Kidney (tissue), 14 donors: ENCODE data around the gene ZBTB43. TPM values are rescaled to one million over a fixed set of nuclear protein-coding genes. Genes with fewer than 3 reads are reported as not detected.

Experiments used
- DNase-seq, 5 donors: peaks; one replicate each; pipeline ENCODE4 v3.0.0-alpha.2; 2013 to 2020
- FAIRE-seq: peaks from 2 replicates; lab custom pipeline; 2012; peaks lifted over from hg19 to GRCh38; lab: Jason Lieb, UNC
- H3K27ac ChIP-seq, 2 donors: one replicate each; pipeline ENCODE4 v1.7.0; 2013; ENCODE audit warnings: low read depth in 2 of 2, low read length in 2 of 2, inconsistent platforms in 1 of 2
- H3K27me3 ChIP-seq: one replicate; pipeline ENCODE4 v1.7.1; 2013; ENCODE audit warnings: low read length, inconsistent platforms; ENCODE audit not compliant: control insufficient read depth, insufficient read depth
- H3K36me3 ChIP-seq, 3 donors: one replicate each; pipeline versions ENCODE4 v1.7.0 to v1.7.1; 2013; ENCODE audit warnings: low read length in 3 of 3, control low read depth in 1 of 3, inconsistent platforms in 1 of 3; ENCODE audit not compliant: insufficient read depth in 3 of 3, control insufficient read depth in 2 of 3
- H3K4me1 ChIP-seq, 3 donors: one replicate each; pipeline versions ENCODE4 v1.7.0 to v1.7.1; 2013; ENCODE audit warnings: low read length in 3 of 3, inconsistent platforms in 1 of 3, low read depth in 1 of 3; ENCODE audit not compliant: control insufficient read depth in 2 of 3, insufficient read depth in 2 of 3
- H3K4me3 ChIP-seq, 3 donors: one replicate each; pipeline versions ENCODE4 v1.7.0 to v1.8.1; 2013; ENCODE audit warnings: low read length in 3 of 3, control low read depth in 1 of 3, inconsistent platforms in 1 of 3
- H3K9ac ChIP-seq, 3 donors: one replicate each; pipeline versions ENCODE4 v1.7.0 to v1.7.1; 2013; ENCODE audit warnings: low read length in 3 of 3, control low read depth in 1 of 3, inconsistent platforms in 1 of 3
- H3K9me3 ChIP-seq, 3 donors: one replicate each; pipeline versions ENCODE4 v1.7.0 to v1.7.1; 2013; ENCODE audit warnings: low read length in 3 of 3, control low read depth in 1 of 3, inconsistent platforms in 1 of 3; ENCODE audit not compliant: control insufficient read depth in 2 of 3, insufficient read depth in 1 of 3
- CTCF ChIP-seq: IDR thresholded peaks from 3 replicates; pipeline ENCODE4 v1.5.1; 2012; ENCODE audit warnings: mild to moderate bottlenecking, moderate library complexity, borderline replicate concordance; ENCODE audit not compliant: insufficient read depth; ENCODE audit errors: extremely low read depth
- intact Hi-C: fragments of 100-400 bp; cut with DNase I; formaldehyde crosslinking; loops from one replicate; pipeline ENCODE4 v1.11.1; 2022
- polyA plus RNA-seq: library from polyadenylated mRNA; stranded (reverse); fragments of 350-450 nt; fragmentation: Illumina TruSeq; extraction: RNeasy Lipid Tissue Mini Kit (QIAGEN cat#74804); gene quantifications from one replicate; pipeline ENCODE4 v1.2.3, GENCODE V29; 2014; ENCODE audit warnings: low read depth, low replicate concordance; ENCODE audit not compliant: insufficient read depth
- total RNA-seq: library from RNA; stranded (reverse); fragmentation: NEBNext Ultra II Directional; extraction: Animal tissue kit (Norgen Biotek cat#: 25700); gene quantifications from one replicate; pipeline ENCODE4 v1.2.1, GENCODE V29; 2021
- donor health status: control.
- donor health status: control.
- donor health status: control.
- donor health status: control.
- donor health status: control.
- donor health status: DM: yes; HTN: yes; CAD: no.
- donor health status: Normal renal cell carcinoma (clear cell type).

Gene ZBTB43
- total and polyA plus RNA-seq, 2 donors from 2014 or later, result 6.6 to 18.8 TPM

GRCh38 chr9:126880947-126881332, 76.1 kb downstream of the ZBTB43 start:
- Histone ChIP-seq H3K9me3 (no peaks in the 10 kb centered on the region), H3K4me3 (no peak overlapping the region), H3K27ac (no peak overlapping the region), H3K36me3 (peaks cover 5 to 17% (median 10%) of the 10 kb centered on the region in 3 donors), H3K4me1 (peaks cover 0 to 10% (median 6%) of the 10 kb centered on the region in 3 donors), H3K27me3 (no peaks in the 10 kb centered on the region), H3K9ac (no peak overlapping the region)
- TF ChIP-seq CTCF, result no peak
- DNase-seq (no peak), FAIRE-seq (no peak)
- intact Hi-C loops, result no loop called here

- Histone ChIP-seq H3K27ac (no peak overlapping the region), H3K9ac (no peak overlapping the region), H3K36me3 (peaks cover 5 to 17% (median 10%) of the 10 kb centered on the region in 3 donors), H3K4me1 (peaks cover 0 to 10% (median 6%) of the 10 kb centered on the region in 3 donors), H3K9me3 (no peaks in the 10 kb centered on the region), H3K27me3 (no peaks in the 10 kb centered on the region), H3K4me3 (no peak overlapping the region)
- no peak for TF ChIP-seq CTCF
- FAIRE-seq (no peak), DNase-seq (no peak)
- intact Hi-C loops, result no loop called here
Measured at GRCh38 chr9:126882746-126883145, 77.9 kb downstream of the ZBTB43 start.

GRCh38 chr9:126883636-126884035, 78.8 kb downstream of the ZBTB43 start:
- peak overlapping the region in 1 of 3 donors; percentile 26 for H3K9ac ChIP-seq
- no peaks in the 10 kb centered on the region for H3K9me3 ChIP-seq
- DNase-seq (peak in 3 of 5 donors; percentile 26 to 69 (median 49)), FAIRE-seq (no peak)
- TF ChIP-seq CTCF, result no peak
- H3K4me3 ChIP-seq, result no peak overlapping the region
- no peak overlapping the region for H3K27ac ChIP-seq
- intact Hi-C loops, result no loop called here
- H3K4me1 ChIP-seq, result peaks cover 0 to 10% (median 6%) of the 10 kb centered on the region in 3 donors
- H3K27me3 ChIP-seq, result no peaks in the 10 kb centered on the region
- H3K36me3 ChIP-seq, result peaks cover 5 to 17% (median 10%) of the 10 kb centered on the region in 3 donors
